ENCODE data around the gene GNS. TPM values are rescaled to one million over a fixed set of nuclear protein-coding genes. Genes with fewer than 3 reads are reported as not detected.

The GNS gene
- total RNA-seq, 1 experiment from 2014 or later = 26.0 TPM

DNA sequence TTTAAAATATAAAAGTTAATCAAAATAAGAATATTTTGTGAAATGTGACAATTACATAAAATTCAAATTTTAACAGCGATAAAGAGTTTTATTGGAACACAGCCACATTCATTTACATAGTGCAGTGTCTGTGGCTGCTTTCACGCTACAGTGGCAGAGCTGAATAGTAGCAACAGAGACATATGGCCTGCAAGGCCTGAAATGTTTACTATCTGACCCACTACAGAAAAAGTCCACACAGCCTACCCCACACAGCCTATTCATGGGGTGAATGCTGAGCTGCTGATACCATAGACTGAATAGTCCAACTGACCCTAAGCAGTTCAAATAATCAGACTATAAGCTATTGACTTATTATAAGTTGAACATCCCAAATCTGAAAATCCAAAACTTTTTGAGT is 13.2 kb downstream of the GNS start:
- H3K79me2 ChIP-seq (ENCODE audit: insufficient read depth, low read length) = no peaks in the 10 kb centered on the region
- H3K27me3 Mint-ChIP-seq (ENCODE audit: low read depth) = no peaks in the 10 kb centered on the region
- no peak overlapping the region for H3T11ph ChIP-seq (ENCODE audit: low read length)
- H2BK12ac ChIP-seq (ENCODE audit: insufficient read length, low read depth, low read length) = no peak overlapping the region
- H3K4me1 Mint-ChIP-seq = no peaks in the 10 kb centered on the region
- H3K27ac ChIP-seq (ENCODE audit: insufficient read length, low read depth, low read length) = no peak overlapping the region
- H3K4me2 ChIP-seq (ENCODE audit: insufficient read depth, insufficient read length, low read length) = no peak overlapping the region
- WGBS (ENCODE audit: extremely low coverage, insufficient read length, low lambda C conversion rate) = no CpG with 5 or more reads among the region's 2 CpGs
- no peak overlapping the region for H2BK20ac ChIP-seq (ENCODE audit: low read depth, low read length, poor library complexity, severe bottlenecking)
- H3K27me3 ChIP-seq (ENCODE audit: insufficient read depth, low read length) = no peaks in the 10 kb centered on the region
- H3K9me3 Mint-ChIP-seq = peaks cover 0 to 2% of the 10 kb centered on the region in 2 experiments; a peak in 1 of 5 replicates
- H3K4me3 Mint-ChIP-seq = no peak overlapping the region
- H2AFZ ChIP-seq (ENCODE audit: low read length) = no peak overlapping the region
- no peak overlapping the region for H3K27ac Mint-ChIP-seq
- H2BK5ac ChIP-seq (ENCODE audit: insufficient read length, low read length) = no peak overlapping the region
- no peak overlapping the region for H3K9ac ChIP-seq (ENCODE audit: extremely low read depth, insufficient read length, low read length)
- H4K5ac ChIP-seq (ENCODE audit: insufficient read length, low read depth, low read length) = no peak overlapping the region
- no peak overlapping the region for H3K18ac ChIP-seq (ENCODE audit: insufficient read length, low read depth, low read length)
- H4K8ac ChIP-seq (replicated peaks; ENCODE audit: insufficient read length, low read depth, low read length) = no peak overlapping the region
- H3K79me1 ChIP-seq (ENCODE audit: insufficient read depth, low read depth, low read length, poor library complexity, severe bottlenecking) = no peaks in the 10 kb centered on the region
- no peak overlapping the region for H2BK15ac ChIP-seq (ENCODE audit: low read depth, low read length)
- no peak overlapping the region for H3K14ac ChIP-seq (ENCODE audit: insufficient read depth, low read length)
- H3K4ac ChIP-seq (ENCODE audit: low read depth, low read length) = no peak overlapping the region
- no peaks in the 10 kb centered on the region for H3K23me2 ChIP-seq (ENCODE audit: insufficient read length, low read depth, low read length, poor library complexity, severe bottlenecking)
- TF ChIP-seq, protein P1, sequence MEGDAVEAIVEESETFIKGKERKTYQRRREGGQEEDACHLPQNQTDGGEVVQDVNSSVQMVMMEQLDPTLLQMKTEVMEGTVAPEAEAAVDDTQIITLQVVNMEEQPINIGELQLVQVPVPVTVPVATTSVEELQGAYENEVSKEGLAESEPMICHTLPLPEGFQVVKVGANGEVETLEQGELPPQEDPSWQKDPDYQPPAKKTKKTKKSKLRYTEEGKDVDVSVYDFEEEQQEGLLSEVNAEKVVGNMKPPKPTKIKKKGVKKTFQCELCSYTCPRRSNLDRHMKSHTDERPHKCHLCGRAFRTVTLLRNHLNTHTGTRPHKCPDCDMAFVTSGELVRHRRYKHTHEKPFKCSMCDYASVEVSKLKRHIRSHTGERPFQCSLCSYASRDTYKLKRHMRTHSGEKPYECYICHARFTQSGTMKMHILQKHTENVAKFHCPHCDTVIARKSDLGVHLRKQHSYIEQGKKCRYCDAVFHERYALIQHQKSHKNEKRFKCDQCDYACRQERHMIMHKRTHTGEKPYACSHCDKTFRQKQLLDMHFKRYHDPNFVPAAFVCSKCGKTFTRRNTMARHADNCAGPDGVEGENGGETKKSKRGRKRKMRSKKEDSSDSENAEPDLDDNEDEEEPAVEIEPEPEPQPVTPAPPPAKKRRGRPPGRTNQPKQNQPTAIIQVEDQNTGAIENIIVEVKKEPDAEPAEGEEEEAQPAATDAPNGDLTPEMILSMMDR (conservative IDR thresholded peaks at IDR 0.05) = no peak
- no peak overlapping the region for H3K56ac ChIP-seq (ENCODE audit: insufficient read length, low read depth, low read length)
- H3K23ac ChIP-seq (ENCODE audit: insufficient read length, low read depth, low read length) = no peak overlapping the region
- H2AK5ac ChIP-seq (ENCODE audit: insufficient read length, low read length) = no peak overlapping the region
- no peak for DNase-seq
- no peaks in the 10 kb centered on the region for H3K4me1 ChIP-seq (ENCODE audit: insufficient read depth, low read length)
- H2BK120ac ChIP-seq (ENCODE audit: low read depth, low read length, poor library complexity, severe bottlenecking) = no peak overlapping the region
- no peak overlapping the region for H4K91ac ChIP-seq (ENCODE audit: insufficient read length, low read depth, low read length)
- H4K20me1 ChIP-seq (ENCODE audit: control insufficient read depth, insufficient read depth, insufficient read length) = no peaks in the 10 kb centered on the region
- no peaks in the 10 kb centered on the region for H3K9me3 ChIP-seq (ENCODE audit: control insufficient read depth, low read depth, low read length)
- H3K36me3 Mint-ChIP-seq (ENCODE audit: insufficient read depth in 1 of 3, low read depth in 3 of 3) = peaks cover 22 to 70% (median 50%) of the 10 kb centered on the region in 3 experiments
